Keratinocyte (primary cell): ENCODE results near the gene DNPH1. TPM values are rescaled to one million over a fixed set of nuclear protein-coding genes. Genes with fewer than 3 reads are reported as not detected.

Source experiments
- DNase-seq: peaks from one replicate; pipeline ENCODE4 v3.0.0-alpha.2; 2011; ENCODE audit warnings: low read depth, missing footprints, low spot score
- FAIRE-seq: peaks from 2 replicates; lab custom pipeline; 2011; peaks lifted over from hg19 to GRCh38; lab: Jason Lieb, UNC
- H2AFZ ChIP-seq: 2 replicates; pipeline ENCODE4 v1.6.0; 2012; ENCODE audit warnings: low read length, control low read depth, inconsistent platforms; ENCODE audit not compliant: control insufficient read depth
- H3K27ac ChIP-seq: 2 replicates; pipeline ENCODE4 v1.5.1; 2011; ENCODE audit warnings: low read length; ENCODE audit not compliant: control insufficient read depth, insufficient read depth
- H3K27me3 ChIP-seq: 3 replicates; pipeline ENCODE4 v1.6.0; 2011; ENCODE audit warnings: low read length; ENCODE audit not compliant: control insufficient read depth, insufficient read depth; ENCODE audit errors: extremely low read depth
- H3K36me3 ChIP-seq, 2 experiments: 2 replicates in 1 of 2; 3 replicates in 1 of 2; pipeline ENCODE4 v1.5.1; 2011; ENCODE audit warnings: low read length in 2 of 2, mild to moderate bottlenecking in 1 of 2; ENCODE audit not compliant: control insufficient read depth in 2 of 2, insufficient read depth in 2 of 2; ENCODE audit errors: extremely low read depth in 1 of 2
- H3K4me1 ChIP-seq: 3 replicates; pipeline ENCODE4 v1.5.1; 2011; ENCODE audit warnings: low read length; ENCODE audit not compliant: control insufficient read depth, insufficient read depth; ENCODE audit errors: extremely low read depth
- H3K4me2 ChIP-seq: 3 replicates; pipeline ENCODE4 v1.6.0; 2011; ENCODE audit warnings: low read depth, low read length; ENCODE audit not compliant: control insufficient read depth, insufficient read depth; ENCODE audit errors: extremely low read depth
- H3K4me3 ChIP-seq, 3 experiments: fragments of 200-600 bp in 1 of 3; sonication (generic) in 1 of 3; 2 replicates in 2 of 3; 3 replicates in 1 of 3; pipeline ENCODE4 v1.5.1; 2011 to 2016; ENCODE audit warnings: low read length in 3 of 3, mild to moderate bottlenecking in 3 of 3, control low read depth in 2 of 3, inconsistent platforms in 1 of 3, low read depth in 1 of 3, mixed read lengths in 1 of 3, mixed run types in 1 of 3, moderate library complexity in 1 of 3; ENCODE audit not compliant: control insufficient read depth in 2 of 3, insufficient read depth in 2 of 3; ENCODE audit errors: extremely low read depth in 1 of 3
- H3K79me2 ChIP-seq: 2 replicates; pipeline ENCODE4 v1.6.0; 2012; ENCODE audit warnings: low read length; ENCODE audit not compliant: control insufficient read depth, insufficient read depth
- H3K9ac ChIP-seq: 3 replicates; pipeline ENCODE4 v1.6.0; 2011; ENCODE audit warnings: low read length; ENCODE audit not compliant: control insufficient read depth, insufficient read depth; ENCODE audit errors: extremely low read depth
- H3K9me1 ChIP-seq: 3 replicates; pipeline ENCODE4 v1.6.0; 2011; ENCODE audit warnings: low read length; ENCODE audit not compliant: control insufficient read depth, insufficient read depth; ENCODE audit errors: extremely low read depth
- H3K9me3 ChIP-seq: 2 replicates; pipeline ENCODE4 v1.5.1; 2012; ENCODE audit warnings: low read depth, low read length; ENCODE audit not compliant: control insufficient read depth
- H4K20me1 ChIP-seq: 3 replicates; pipeline ENCODE4 v1.6.0; 2011; ENCODE audit warnings: low read length; ENCODE audit not compliant: control insufficient read depth, insufficient read depth; ENCODE audit errors: extremely low read depth
- CTCF ChIP-seq, 3 experiments: IDR thresholded peaks in 1 of 3; conservative IDR thresholded peaks in 1 of 3; optimal IDR thresholded peaks in 1 of 3; 2 replicates in 2 of 3; 3 replicates in 1 of 3; pipeline versions ENCODE3 to v1.5.1; 2011; ENCODE audit warnings: low read length in 3 of 3, mild to moderate bottlenecking in 3 of 3, moderate library complexity in 2 of 3, control low read depth in 1 of 3, inconsistent platforms in 1 of 3; ENCODE audit not compliant: insufficient read depth in 2 of 3; ENCODE audit errors: extremely low read depth in 1 of 3
- EZH2 ChIP-seq: IDR thresholded peaks from one replicate; pipeline ENCODE4 v1.6.1; 2012; ENCODE audit warnings: inconsistent platforms, mild to moderate bottlenecking, low read length, moderate library complexity
- dilution Hi-C: fragments of 300-500 bp; cut with MboI; formaldehyde crosslinking; loops from one replicate; pipeline ENCODE4 v1.7.0; 2020; ENCODE audit warnings: low sequenced_read_pairs; ENCODE audit not compliant: extremely low pct_ligation_motif_present
- polyA plus RNA-seq, 5 experiments: library from polyadenylated mRNA; depleted of rRNA in 3 of 5; stranded (reverse) in 3 of 5; stranded (forward) in 1 of 5; unstranded in 1 of 5; fragments of >200 nt; gene quantifications; 1 replicate in 1 of 5; 2 replicates in 3 of 5; 3 replicates in 1 of 5; pipeline versions ENCODE4 v1.2.1 to v1.2.3, GENCODE V29; 2011 to 2012; ENCODE audit warnings: missing spikeins in 2 of 5, low read depth in 1 of 5, low replicate concordance in 1 of 5

The DNPH1 gene
- polyA plus RNA-seq, 1 donor (not counting 4 experiments of a cell fraction or from before 2014, with no cell fraction given), result 73.9 TPM

- FAIRE-seq, result no peak
- H3K9ac ChIP-seq, result no peak overlapping the region
These were observed 15.8 kb downstream of the DNPH1 start for GRCh38 chr6:43213431-43213830.

GRCh38 chr6:43211955-43212354, 17.3 kb downstream of the DNPH1 start:
- Histone ChIP-seq H3K4me3 (no peak overlapping the region), H4K20me1 (no peaks in the 10 kb centered on the region), H3K4me2 (no peak overlapping the region), H2AFZ (no peak overlapping the region), H3K27me3 (no peaks in the 10 kb centered on the region), H3K9ac (no peak overlapping the region), H3K9me3 (no peaks in the 10 kb centered on the region), H3K27ac (no peak overlapping the region), H3K4me1 (no peaks in the 10 kb centered on the region), H3K36me3 (peaks cover 9 to 15% of the 10 kb centered on the region in 2 experiments), H3K79me2 (no peaks in the 10 kb centered on the region), H3K9me1 (no peaks in the 10 kb centered on the region)
- TF ChIP-seq CTCF (optimal IDR thresholded peaks at IDR 0.05 in 1 of 3, IDR thresholded peaks at IDR 0.05 in 1 of 3, conservative IDR thresholded peaks at IDR 0.05 in 1 of 3; ENCODE audit: extremely low read depth in 1 of 3, insufficient read depth in 2 of 3, low read length in 3 of 3) (peak in 1 of 3 experiments; percentile 11), EZH2 (no peak)
- no peak for DNase-seq
- FAIRE-seq, result no peak
- dilution Hi-C loops, result no loop called here

More at GRCh38 chr6:43213431-43213830, 15.8 kb downstream of the DNPH1 start:
- no peak overlapping the region for H3K4me3 ChIP-seq
- DNase-seq, result no peak
- no peaks in the 10 kb centered on the region for H3K4me1 ChIP-seq
- H3K27me3 ChIP-seq, result no peaks in the 10 kb centered on the region
- H2AFZ ChIP-seq, result no peak overlapping the region
- H4K20me1 ChIP-seq, result no peaks in the 10 kb centered on the region
- no peak overlapping the region for H3K27ac ChIP-seq
- TF ChIP-seq CTCF (optimal IDR thresholded peaks at IDR 0.05 in 1 of 3, IDR thresholded peaks at IDR 0.05 in 1 of 3, conservative IDR thresholded peaks at IDR 0.05 in 1 of 3; ENCODE audit: extremely low read depth in 1 of 3, insufficient read depth in 2 of 3, low read length in 3 of 3), result no peak
- no peak for TF ChIP-seq EZH2
- dilution Hi-C loops, result no loop called here
- H3K4me2 ChIP-seq, result no peak overlapping the region
- H3K79me2 ChIP-seq, result no peaks in the 10 kb centered on the region
- no peaks in the 10 kb centered on the region for H3K9me3 ChIP-seq
- no peaks in the 10 kb centered on the region for H3K9me1 ChIP-seq
- peaks cover 9 to 15% of the 10 kb centered on the region in 2 experiments for H3K36me3 ChIP-seq
